CD4-positive, alpha-beta T cell treated with Interleukin-15 for 1 hour (primary cell): ENCODE data around the gene OPN3.

Experiments used
- DNase-seq: peaks from one replicate; pipeline ENCODE4 v3.0.0-alpha.2; 2020

The OPN3 gene

DNA sequence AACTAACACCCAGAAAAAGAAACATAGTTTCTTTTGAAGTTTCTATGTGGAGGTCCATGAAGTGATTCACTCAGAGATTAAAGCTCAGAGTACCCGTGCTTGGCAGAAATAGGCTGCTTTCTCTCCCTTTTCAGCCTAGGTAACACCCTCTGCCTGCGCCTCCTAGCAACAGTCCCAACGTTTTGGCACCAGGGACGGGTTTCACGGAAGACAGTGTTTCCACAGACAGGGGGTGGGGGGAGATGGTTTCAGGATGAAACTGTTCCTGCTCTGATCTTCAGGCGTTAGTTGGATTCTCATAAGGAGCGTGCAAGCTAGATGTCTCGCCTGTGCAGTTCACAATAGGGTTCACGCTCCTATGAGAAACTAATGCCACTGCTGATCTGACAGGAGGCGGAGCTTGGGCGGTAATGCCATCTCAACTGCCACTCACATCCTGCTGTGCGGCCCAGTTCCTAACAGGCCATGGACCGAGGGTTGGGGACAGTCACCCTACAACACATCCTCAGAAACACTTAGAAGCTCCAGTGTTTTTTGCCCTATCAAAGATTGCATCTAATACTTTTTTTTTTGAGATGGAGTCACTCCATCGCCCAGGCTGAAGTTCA lies 53.2 kb downstream of the OPN3 start:
- DNase-seq = no peak

DNA sequence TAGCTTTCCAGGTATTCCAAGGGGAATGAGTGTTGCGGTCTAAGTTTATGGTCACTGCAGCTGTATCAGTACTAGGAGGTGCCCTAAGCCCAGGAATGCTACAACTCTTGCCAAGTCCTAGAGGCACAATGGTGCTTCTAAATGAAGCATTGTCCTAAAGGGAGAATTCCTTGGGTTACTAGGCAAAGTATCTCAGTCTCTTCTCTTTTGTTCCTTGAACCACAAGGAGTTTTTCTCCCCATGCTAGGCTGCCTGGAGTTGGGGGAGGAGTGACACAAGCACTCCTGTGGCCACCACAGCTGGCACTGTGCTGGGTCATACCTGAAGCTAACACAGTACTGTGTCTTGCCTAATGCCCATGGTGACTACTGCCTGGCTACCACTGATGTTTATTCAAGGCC lies 57.2 kb downstream of the OPN3 start:
- no peak for DNase-seq

DNA sequence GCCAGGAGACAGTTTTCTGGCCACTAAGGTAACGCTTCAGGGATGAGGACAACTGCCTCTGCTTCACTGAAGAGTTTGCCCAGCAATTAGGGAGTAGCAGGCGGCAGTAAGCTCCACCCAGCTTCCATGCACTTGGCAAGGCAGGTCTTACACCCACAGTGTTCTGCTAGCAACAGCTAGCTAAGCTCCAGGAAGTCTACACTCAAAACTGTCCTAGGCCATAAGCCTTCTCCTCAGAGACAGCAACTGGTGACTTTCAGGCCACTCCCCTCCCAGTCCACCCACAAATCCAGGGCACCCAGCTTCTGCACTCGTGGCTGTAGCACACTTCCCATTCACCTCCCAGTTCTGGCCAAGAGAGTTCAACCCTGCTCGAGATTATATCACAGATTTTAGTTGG lies 60.7 kb downstream of the OPN3 start:
- DNase-seq = no peak

DNA sequence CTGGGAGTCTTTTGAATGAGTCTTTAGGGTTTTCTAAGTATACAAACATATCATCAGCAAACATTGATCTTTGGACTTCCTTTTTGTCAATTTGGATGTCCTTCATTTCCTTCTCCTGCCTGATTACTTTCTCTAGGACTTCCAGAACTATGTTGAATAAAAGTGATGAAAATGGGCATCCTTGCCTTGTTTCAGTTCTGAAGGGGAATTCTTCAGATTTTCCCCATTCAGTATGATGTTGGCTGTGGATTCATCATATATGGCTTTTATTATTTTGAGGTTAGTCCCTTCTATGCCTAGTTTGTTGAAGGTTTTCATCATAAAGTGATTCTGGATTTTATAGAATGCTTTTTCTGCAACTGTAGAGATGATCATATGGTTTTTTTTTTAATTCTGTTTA lies 66.0 kb downstream of the OPN3 start:
- DNase-seq = no peak

DNA sequence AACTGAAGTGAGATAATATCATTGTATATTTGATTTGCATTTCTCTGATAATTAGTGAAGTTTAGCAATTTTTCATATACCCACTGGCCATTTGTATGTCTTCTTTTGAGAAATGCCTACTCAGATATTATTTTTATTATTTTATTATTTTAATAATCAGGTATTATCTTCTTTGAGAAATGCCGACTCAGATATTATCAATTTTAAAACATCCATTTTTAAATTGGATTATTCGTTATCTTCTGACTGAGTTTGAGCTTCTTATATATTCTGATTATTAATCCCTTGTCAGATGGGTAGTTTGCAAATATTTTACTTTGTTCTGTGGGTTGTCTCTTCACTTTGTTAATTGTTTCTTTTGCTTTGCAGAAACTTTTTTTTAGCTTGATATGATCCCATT lies 70.3 kb downstream of the OPN3 start:
- no peak for DNase-seq

DNA sequence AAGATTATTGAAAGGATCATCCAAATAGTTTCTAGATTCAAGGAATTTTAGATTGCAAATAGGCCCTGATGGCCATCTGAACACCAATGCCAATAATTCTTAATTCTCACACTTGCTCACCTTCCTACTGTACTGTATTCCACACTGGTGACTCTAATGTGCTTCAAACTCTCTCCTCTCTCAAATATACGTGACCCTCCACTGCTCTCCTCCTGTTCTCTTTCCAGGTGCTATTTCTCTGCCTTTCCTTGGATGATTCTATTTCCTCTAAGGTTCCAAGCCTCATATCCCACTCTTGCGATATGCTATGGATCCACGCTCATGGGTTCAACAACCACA lies 79.4 kb downstream of the OPN3 start:
- no peak for DNase-seq

DNA sequence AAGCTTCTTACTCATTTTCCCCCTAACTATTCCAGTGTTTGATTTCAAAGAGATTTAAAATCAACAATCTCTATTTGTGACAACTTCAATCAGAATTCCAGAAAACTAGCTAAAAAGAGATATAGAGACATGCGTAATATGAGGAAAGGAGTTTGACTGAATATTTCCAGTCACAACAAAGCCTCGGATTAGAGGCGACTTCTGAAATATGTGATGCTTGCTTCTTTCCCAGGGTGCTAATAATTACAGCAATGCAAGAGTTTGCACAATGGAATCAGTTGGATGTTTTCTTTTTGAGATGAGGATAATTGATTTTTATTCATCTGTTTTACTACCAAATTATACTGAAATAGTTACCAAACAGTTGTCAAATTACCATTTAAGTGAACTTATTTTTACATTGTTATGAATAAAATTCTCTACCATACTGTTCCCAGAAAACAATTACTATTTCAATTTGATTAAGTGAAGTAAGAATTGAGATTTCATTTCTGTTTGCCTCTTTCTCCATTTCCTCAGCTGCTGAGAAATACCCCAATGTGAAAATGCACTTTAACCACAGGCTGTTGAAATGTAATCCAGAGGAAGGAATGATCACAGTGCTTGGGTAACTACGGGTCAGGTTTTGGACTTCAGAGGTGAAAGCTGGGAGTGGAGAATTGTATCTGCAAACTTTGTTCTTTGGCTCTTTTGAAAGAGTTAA lies 79.9 kb downstream of the OPN3 start:
- DNase-seq = no peak

DNA sequence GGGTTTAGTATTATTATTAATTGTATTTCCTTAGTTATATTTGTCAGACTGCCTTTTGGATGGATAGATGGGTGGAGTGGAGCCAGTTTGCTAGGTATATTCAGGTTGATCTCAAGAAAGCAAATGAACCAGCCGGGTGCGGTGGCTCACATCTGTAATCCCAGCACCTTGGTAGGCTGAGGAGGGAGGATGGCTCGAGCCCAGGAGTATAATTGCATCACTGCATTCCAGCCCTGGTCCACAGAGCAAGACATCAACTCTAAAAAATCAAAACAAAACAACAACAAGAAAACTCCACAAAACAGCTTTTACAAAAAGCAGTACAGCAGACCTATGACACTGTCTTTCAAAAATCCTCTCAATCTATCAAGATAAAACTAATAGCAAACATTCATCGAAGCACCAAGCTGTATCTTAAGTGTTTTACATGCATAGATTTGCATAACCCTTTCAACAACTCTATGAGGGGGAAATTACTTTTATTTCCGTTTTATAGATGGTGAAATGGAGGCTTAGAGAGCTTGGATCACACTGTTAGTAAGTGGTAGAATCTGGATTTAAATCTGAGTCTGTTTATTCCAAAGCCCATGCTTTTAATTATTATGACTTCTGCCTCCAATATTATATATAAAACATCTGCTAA lies 82.5 kb downstream of the OPN3 start:
- DNase-seq = no peak

DNA sequence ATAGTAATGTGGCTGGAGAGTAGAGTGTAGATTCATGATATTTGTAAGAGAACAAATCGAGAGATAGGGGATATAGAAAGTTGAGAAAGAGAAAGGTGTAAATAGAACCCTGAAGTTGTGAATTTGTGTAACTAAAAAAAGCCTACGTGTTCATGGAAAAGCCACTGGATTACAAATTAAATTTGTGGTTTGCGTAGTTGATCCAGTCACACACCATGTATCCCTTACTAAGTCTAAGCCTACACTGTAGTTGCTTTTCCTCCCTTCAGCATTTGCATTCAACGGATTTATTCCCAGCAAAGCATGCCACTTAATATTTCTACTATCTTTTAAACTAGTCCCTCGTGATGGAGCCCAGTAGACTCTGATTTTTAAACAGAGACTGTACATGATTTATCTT lies 83.1 kb downstream of the OPN3 start:
- DNase-seq = no peak

DNA sequence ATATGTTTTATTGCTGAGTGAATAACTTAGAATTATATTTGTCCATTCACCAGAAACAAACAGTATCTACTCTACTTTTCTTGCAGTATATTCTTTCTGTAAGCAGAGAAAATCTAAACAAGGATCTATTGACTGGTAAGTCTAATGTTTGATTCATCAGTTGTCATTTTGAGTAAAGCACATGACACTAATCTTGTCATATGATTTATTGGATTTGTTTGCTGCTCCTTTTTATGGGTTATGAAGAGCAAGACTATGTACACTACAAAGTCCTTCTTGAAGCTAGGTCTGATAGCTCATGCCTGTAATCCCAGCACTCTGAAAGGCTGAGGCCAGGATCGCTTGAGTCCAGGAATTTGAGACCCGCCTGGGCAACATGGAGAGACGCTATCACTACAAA lies 84.6 kb downstream of the OPN3 start:
- DNase-seq = no peak

DNA sequence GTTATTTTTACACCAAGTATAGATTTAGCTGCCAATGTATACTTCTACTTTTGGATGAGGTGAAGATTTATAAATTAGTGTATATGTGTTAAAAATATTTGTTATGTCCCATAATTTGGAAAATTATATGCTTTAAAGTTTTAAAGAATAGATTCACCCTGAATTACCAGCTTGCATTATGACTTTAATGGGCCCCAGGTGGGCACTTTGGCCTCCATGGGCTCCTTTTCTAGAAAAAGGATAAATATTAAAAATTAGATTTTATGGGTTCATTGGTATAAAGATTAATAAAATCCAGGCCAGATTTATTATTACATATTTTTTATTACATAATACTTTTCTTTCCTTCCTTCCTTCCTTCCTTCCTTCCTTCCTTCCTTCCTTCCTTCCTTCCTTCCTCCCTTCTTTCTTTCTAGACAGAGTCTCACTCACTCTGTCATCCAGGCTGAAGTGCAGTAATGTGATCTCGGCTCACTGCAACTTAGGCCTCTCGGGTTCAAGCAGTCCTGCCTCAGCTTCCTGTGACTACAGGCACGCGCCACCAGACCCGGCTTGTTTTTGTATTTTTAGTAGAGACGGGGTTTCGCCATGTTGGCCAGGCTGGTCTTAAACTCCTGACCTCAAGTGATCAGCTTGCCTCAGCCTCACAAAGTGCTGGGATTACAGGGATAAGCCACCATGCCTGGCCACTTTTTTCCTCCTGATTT lies 86.1 kb downstream of the OPN3 start:
- no peak for DNase-seq

DNA sequence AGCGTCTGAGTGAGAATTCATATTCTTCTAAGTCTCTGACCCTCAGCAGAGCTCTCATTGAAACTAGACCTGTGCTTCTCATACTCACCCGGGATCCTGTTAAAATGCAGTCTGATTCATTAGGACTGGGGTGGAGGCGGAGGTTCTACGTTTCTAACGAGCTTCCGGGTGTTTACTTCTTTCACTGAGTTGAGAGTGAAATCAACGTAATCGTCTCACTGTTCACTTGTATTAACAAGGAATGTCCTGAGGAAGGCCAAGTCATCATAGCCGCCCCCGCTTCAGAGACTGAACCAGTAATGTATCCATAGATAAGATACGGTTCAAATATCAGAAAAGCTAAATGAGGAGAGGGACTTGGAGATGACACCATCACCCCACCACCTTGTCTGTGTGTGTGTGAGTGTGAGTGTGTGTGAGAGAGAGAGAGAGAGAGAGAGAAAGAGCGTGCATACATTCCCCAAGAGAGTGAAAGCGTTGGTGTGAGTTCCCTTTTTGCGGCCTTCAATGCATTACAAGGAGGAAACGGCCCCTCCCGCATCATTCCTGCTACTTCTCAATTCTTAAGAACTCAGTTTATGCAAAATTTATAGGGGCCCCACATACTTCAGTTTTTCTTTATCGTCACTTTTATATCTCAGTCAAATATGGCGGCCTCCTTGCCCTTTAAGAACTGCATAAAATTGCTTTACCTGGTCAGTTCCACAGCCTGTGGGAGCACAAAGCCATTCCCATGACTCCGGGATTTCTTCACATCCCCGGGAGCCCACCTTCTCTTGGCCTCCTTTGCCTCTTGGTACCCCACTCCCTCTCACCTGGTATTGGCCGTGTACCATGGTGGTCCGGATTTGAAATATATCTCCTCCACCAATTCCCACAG lies 88.2 kb downstream of the OPN3 start:
- peak; percentile 83 for DNase-seq

DNA sequence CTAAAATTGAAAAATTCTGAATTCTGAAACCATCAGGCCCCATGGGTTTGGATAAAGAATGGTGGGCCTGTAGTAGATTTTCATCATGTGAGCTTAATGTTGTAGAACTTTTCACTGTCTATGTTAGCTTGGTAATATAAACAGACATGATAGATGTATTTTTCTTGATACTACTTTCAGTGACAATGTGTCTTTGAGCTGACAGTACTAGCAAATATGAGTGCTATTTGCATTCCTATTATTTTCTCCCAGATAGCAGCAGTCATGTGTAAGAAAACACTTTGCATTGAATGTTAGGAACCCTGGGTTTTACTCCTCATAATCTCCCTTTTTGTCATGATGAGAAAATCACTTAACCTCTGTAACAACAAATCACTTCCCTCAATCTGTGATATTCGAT lies 89.9 kb downstream of the OPN3 start:
- DNase-seq = no peak

DNA sequence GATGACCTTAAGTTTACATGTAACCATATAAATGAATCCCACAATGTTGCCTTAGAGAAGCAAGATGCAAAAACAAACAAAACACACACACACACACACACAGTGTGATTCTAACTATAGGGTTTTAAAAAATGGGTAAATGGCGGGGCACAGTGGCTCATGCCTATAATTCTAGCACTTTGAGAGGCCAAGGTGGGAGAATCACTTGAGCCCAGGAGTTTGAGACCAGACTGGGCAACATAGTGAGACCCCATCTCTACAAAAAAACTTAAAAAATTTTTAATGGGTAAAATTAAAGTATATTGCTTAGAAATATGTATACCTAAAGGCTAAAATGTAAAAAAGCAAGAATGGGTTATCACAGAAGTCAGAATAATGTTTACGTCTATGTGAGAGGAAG lies 92.2 kb downstream of the OPN3 start:
- no peak for DNase-seq
